ENCODE data around the gene UBTD1.

DNA sequence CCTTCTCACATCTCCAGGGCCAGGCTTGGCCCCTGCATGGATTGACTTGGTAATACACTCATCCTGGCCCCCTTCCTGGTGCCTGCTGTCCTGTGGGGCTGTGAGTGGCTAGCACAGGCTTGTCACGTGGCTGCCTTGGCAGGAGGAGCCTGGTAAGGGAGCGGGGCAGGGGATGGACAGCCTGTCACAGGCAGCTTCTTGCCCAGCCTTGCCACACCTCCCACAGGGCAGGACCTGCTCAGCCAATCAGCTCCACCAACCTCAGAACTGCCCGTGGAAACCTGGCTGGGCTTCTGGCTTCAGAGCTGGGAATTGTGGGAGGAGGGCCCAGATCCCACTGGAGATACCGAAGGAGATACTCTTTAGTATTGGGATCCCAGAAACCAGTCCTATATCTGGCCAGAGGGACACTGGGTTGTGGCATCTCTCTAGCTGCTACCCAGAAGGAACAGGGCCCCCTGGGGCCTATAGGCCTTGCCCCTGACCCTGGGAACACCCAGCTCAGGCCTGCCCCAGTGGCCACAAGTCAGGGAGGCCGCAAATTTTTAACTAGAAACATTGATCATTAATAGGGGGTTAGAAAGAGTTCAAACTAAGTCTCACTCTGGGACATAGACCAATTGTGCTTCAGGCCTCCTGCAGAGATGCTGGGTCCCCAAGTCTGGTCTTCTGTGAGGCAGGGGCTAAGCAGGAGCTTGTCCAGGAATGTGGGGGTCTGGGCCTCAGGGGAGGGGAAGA lies 85.5 kb downstream of the UBTD1 start, which contains the start of gene HOGA1:
- TF ChIP-seq, protein P1, sequence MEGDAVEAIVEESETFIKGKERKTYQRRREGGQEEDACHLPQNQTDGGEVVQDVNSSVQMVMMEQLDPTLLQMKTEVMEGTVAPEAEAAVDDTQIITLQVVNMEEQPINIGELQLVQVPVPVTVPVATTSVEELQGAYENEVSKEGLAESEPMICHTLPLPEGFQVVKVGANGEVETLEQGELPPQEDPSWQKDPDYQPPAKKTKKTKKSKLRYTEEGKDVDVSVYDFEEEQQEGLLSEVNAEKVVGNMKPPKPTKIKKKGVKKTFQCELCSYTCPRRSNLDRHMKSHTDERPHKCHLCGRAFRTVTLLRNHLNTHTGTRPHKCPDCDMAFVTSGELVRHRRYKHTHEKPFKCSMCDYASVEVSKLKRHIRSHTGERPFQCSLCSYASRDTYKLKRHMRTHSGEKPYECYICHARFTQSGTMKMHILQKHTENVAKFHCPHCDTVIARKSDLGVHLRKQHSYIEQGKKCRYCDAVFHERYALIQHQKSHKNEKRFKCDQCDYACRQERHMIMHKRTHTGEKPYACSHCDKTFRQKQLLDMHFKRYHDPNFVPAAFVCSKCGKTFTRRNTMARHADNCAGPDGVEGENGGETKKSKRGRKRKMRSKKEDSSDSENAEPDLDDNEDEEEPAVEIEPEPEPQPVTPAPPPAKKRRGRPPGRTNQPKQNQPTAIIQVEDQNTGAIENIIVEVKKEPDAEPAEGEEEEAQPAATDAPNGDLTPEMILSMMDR (IDR thresholded peaks at IDR 0.05; ENCODE audit: poor library complexity, severe bottlenecking): no peak
- no peak for TF ChIP-seq RAD21 (conservative IDR thresholded peaks at IDR 0.05)
- TF ChIP-seq EP300 (conservative IDR thresholded peaks at IDR 0.05; ENCODE audit: poor library complexity, severe bottlenecking): no peak
- no peak for TF ChIP-seq POLR2AphosphoS5 (IDR thresholded peaks at IDR 0.05)
- no peak for TF ChIP-seq TAF1 (IDR thresholded peaks at IDR 0.05; ENCODE audit: low read depth)
- TF ChIP-seq SMC3 (conservative IDR thresholded peaks at IDR 0.05; ENCODE audit: poor library complexity): no peak
- no peak for TF ChIP-seq EZH2 (IDR thresholded peaks at IDR 0.05; ENCODE audit: borderline replicate concordance, insufficient read depth, low read length, poor library complexity, severe bottlenecking)
- TF ChIP-seq MXI1 (conservative IDR thresholded peaks at IDR 0.05; ENCODE audit: poor library complexity, severe bottlenecking): no peak
- TF ChIP-seq, protein P2, sequence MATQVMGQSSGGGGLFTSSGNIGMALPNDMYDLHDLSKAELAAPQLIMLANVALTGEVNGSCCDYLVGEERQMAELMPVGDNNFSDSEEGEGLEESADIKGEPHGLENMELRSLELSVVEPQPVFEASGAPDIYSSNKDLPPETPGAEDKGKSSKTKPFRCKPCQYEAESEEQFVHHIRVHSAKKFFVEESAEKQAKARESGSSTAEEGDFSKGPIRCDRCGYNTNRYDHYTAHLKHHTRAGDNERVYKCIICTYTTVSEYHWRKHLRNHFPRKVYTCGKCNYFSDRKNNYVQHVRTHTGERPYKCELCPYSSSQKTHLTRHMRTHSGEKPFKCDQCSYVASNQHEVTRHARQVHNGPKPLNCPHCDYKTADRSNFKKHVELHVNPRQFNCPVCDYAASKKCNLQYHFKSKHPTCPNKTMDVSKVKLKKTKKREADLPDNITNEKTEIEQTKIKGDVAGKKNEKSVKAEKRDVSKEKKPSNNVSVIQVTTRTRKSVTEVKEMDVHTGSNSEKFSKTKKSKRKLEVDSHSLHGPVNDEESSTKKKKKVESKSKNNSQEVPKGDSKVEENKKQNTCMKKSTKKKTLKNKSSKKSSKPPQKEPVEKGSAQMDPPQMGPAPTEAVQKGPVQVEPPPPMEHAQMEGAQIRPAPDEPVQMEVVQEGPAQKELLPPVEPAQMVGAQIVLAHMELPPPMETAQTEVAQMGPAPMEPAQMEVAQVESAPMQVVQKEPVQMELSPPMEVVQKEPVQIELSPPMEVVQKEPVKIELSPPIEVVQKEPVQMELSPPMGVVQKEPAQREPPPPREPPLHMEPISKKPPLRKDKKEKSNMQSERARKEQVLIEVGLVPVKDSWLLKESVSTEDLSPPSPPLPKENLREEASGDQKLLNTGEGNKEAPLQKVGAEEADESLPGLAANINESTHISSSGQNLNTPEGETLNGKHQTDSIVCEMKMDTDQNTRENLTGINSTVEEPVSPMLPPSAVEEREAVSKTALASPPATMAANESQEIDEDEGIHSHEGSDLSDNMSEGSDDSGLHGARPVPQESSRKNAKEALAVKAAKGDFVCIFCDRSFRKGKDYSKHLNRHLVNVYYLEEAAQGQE (IDR thresholded peaks at IDR 0.05; ENCODE audit: borderline replicate concordance): no peak

All from neural cell (in vitro differentiated cells).